Measurements from ENCODE around the gene DCAF16.

GRCh38 chr4:17805580-17806155 is 4.9 kb downstream of the DCAF16 start:
- no peak for TF ChIP-seq CTCF (conservative IDR thresholded peaks at IDR 0.05; ENCODE audit: low read length)
- TF ChIP-seq EZH2phosphoT487 (IDR thresholded peaks at IDR 0.05; ENCODE audit: borderline replicate concordance): no peak
